GM19240 (cell line): ENCODE data around the gene CTSK.

Experiments used
- DNase-seq: peaks from one replicate; pipeline ENCODE4 v3.0.0; 2011; ENCODE audit warnings: low spot score; ENCODE audit not compliant: insufficient read length

CTSK gene

DNA sequence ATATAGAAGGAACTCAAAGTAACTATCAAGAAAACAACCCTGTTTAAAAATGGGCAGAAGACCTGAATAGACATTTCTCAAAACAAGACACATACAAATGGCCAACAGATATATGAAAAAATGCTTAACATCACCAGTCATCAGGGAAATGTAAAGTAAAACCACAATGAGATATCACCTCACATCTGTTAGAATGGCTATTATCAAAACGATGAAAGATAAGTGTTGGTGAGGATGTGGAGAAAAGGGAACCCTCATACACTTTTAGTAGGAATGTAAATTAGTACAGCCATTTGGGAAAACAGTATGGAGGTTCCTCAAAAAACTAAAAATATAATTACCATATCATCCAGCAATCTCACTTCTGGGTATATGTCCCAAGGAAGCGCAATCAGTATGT lies 45.5 kb downstream of the CTSK start:
- DNase-seq = no peak

DNA sequence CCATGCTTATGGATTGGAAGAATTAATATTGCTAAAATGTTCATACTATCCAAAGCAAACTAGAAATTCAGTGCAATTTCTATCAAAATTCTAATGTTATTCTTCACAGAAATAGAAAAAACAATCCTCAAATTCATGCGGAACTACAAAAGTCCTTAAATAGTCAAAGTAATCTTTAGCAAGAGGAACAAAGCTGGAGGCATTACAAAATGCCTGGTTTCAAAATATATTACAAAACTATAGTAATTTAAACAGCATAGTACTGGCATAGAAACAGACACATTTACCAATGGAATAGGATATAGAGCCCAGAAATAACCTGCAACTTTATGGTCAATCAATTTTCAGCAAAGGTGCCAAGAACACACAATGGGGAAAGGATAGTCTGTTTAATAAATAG lies 46.3 kb downstream of the CTSK start:
- DNase-seq = no peak

DNA sequence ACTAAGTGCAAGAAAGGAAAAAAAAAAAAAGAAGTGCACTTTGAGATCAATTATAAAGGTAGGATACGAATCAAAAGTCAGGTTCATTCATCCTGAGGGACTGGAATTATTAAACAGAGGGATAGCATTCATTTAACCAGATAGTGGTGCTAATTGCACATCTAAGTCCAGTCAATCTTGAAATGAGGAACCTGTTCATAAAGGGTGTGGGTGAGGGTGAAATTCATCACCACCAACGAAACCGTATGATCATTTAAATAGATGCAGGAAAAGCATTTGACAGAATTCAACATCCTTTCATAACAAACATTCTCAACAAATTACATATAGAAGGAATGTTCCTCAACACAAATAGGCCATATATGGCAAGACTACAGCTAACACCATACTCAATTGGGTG lies 48.0 kb downstream of the CTSK start:
- no peak for DNase-seq

DNA sequence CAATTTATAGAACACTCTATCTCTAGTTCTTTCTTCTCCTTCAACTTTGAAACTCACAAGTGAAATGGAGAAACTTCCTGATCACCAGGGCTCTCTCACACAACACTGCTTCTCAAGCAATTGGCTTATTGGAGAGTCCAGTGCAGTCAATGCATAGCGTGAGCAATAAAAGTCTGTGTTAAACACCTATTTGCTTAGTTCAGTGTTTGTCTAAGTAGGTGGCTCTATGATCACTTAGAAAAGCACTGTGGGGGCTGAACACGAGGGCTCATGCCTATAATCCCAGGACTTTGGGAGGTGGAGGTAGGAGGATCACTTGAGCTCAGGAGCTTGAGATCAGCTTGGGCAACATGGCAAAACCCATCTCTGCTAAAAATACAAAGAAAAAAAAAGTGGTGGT lies 54.6 kb downstream of the CTSK start:
- no peak for DNase-seq

DNA sequence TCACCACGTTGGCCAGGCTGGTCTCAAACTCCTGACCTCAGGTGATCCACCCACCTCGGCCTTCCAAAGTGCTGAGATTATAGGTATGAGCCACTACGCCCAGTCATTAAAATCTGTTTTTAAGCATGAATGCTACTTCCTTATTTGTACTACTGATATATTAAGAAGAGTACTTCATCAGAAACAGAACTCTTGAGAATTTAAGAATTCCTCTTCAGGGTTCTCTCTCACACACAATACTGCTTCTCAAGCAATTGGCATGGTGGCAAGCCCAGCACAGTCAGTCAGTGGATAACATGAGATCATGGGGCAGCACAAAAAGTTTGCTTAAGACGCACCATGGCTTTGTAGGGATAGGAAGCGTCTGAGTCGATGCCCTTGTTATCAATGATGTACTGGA lies 56.6 kb downstream of the CTSK start:
- DNase-seq = no peak

DNA sequence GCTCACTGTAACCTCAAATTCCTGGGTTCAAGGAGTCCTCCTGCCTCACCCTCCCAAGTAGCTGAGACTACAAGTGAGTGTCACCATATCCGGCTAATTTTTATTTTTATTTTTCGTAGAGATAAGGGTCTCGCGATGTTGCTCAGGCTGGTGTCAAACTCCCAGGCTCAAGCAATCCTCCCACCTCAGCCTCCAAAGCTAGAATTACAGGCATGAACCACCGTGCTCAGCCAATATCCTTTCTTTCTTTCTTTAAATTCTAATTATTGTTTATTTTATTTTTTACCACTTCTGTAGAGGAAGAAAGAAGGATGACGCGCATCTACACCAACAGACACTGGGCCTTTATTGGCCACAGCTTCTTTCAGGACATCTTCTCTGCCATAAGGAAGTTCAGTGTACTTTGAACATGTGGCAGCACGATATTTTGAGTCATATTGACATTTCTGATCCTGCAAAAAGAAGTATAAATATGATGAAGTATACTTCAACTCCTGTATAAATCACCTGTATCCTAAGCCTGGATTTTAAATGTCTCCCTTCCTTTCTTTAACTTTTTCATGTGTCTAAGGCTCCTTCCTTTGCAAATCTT lies 58.2 kb downstream of the CTSK start:
- no peak for DNase-seq

DNA sequence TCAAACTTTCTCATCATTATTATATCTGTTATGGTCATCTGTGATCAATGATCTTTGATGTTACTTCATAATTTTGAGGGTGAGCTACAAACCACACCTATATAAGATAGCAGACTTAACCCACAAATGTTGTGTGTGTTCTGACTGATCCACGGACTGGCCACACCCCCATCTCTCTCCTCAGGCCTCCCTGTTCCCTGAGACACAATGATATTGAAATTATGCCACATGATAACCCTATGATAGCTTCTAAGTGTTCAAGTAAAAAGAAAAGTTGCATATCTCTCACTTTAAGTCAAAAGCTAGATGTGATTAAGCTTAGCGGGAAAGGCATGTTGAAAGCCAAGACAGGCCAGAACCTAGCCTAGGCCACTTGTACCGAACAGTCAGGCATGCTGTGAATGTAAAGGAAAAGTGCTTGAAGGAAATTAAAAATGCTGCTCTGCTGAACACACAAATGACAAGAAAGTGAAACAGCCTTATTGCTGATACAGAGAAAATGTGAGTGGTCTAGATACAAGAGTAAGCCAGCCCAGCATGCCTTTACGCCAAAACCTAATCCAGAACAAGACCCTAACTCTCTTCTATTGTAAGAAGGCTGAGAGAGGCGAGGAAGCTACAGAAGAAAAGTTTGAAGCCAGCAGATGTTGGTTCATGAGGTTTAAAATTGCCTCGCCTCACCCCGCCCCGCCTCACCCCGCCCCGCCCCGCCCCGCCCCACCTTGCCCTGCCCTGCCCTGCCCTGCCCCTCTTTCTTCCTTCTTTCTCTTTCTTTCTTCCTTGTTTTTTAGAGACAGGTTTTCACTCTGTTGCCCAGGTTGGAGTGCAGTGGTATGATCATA lies 59.0 kb downstream of the CTSK start:
- DNase-seq = no peak
